ENCODE measurements around the gene FGD5. TPM values are rescaled to one million over a fixed set of nuclear protein-coding genes. Genes with fewer than 3 reads are reported as not detected.

Gene FGD5
- total RNA-seq, 4 donors from 2014 or later: 0.80 to 12.0 (median 3.9) TPM

DNA sequence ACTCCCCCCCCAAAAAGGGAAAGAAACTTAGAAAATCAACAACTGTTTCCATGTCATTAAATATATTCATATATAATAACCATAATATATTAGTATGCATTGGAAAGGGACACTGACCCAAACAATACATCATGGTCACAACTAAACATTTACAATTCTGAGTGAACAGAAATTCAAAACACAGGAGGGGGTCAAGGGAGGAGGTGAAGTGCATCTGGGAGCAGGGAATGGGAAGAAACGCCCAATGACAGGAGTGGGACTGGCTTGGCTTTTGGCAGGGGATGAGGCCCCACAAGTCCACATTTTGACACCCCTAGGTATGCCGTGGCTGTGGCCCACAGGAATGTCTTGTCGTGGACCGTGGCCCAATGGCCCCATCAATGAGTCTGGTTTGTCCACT lies 41.1 kb downstream of the FGD5 start:
- no peak for DNase-seq
- Histone ChIP-seq H3K36me3 (no peaks in the 10 kb centered on the region), H3K4me3 (no peak overlapping the region), H3K27me3 (peaks cover 0 to 19% (median 0%) of the 10 kb centered on the region in 4 donors), H3K4me1 (peaks cover 0 to 28% (median 9%) of the 10 kb centered on the region in 3 donors), H3K27ac (no peak overlapping the region), H3K9me3 (peaks cover 0 to 4% (median 0%) of the 10 kb centered on the region in 3 donors)
- 56 to 82% methylated on average over 2 to 4 of the region's 4 CpGs for WGBS, 2 donors
- intact Hi-C loops (cut with DNase I): no loop called here
- TF ChIP-seq POLR2A (IDR thresholded peaks at IDR 0.05): no peak
- TF ChIP-seq, protein P1, sequence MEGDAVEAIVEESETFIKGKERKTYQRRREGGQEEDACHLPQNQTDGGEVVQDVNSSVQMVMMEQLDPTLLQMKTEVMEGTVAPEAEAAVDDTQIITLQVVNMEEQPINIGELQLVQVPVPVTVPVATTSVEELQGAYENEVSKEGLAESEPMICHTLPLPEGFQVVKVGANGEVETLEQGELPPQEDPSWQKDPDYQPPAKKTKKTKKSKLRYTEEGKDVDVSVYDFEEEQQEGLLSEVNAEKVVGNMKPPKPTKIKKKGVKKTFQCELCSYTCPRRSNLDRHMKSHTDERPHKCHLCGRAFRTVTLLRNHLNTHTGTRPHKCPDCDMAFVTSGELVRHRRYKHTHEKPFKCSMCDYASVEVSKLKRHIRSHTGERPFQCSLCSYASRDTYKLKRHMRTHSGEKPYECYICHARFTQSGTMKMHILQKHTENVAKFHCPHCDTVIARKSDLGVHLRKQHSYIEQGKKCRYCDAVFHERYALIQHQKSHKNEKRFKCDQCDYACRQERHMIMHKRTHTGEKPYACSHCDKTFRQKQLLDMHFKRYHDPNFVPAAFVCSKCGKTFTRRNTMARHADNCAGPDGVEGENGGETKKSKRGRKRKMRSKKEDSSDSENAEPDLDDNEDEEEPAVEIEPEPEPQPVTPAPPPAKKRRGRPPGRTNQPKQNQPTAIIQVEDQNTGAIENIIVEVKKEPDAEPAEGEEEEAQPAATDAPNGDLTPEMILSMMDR (IDR thresholded peaks at IDR 0.05): no peak

DNA sequence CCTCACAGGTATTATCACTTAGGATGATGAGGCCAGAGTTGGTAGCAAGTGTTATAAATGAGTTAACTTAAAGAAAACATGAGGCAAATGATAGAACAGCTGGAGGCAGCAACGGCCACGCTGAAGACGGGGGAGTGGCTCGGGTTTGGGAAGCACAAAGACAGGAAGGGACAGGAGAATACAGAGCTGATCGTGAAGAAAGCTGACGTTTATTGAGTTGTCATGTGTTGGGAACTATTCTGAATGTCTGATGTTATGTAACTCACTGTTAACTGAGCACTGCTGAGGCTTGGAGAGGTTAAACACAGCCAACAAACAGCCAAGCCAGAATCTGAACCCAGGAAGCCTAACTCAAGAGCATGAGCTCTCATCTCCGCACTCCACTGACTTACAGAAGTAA lies 42.3 kb downstream of the FGD5 start:
- Histone ChIP-seq H3K36me3 (no peaks in the 10 kb centered on the region), H3K4me3 (no peak overlapping the region), H3K27ac (peak overlapping the region in 2 of 4 donors; percentile 10 to 39), H3K9me3 (peaks cover 0 to 1% (median 0%) of the 10 kb centered on the region in 3 donors), H3K4me1 (peaks cover 0 to 28% (median 9%) of the 10 kb centered on the region in 3 donors), H3K27me3 (peaks cover 0 to 24% (median 0%) of the 10 kb centered on the region in 4 donors)
- TF ChIP-seq POLR2A (IDR thresholded peaks at IDR 0.05): no peak
- TF ChIP-seq, protein P1 (IDR thresholded peaks at IDR 0.05): no peak
- intact Hi-C loops (cut with DNase I): no loop called here
- 34 to 40% methylated on average over 7 of the region's 7 CpGs for WGBS, 2 donors
- no peak for DNase-seq

DNA sequence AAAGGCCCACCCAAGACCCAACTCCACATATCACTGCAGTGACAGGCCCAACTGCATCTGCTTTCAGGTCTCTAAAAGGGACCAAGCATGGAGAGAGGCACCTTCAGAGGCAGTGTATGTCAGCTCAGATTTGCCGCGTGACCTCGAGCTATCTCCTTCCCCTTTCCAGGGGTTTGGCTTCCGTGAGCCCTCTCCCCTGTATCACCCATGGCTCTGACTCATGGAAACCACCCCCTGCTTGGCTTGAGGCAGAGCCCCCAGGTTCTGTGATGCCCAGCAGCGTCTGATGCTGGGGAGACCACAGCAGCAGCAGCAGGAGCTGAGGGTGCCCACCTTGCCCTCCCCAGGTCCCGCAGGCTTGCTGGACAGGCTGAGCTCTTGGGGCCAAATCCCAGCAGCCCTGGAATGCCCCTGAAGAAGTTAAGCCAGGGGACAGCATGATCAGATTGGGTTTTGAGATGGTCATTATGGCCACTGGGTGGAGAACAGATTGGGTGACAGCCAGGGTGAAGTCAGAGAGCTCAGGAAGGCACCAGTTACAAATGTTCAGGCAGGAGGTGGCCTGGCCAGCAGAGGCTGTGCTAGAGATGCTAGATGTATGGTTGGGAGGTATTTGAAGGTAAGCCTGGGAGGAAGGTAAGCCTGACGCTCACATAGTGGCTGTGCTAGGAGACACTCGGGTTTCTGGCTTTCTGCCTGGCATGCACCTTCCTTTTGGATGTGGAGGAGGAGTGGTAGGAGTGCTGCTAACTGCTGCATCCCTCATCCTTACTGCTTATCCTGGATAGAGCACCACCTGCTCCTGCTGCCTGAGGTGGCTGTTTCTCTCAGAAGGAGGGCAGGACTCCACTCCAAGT lies 42.9 kb downstream of the FGD5 start:
- Histone ChIP-seq H3K27ac (peak overlapping the region in 3 of 4 donors; percentile 9 to 39 (median 10)), H3K36me3 (no peaks in the 10 kb centered on the region), H3K9me3 (no peaks in the 10 kb centered on the region), H3K4me3 (no peak overlapping the region), H3K27me3 (peaks cover 0 to 24% (median 0%) of the 10 kb centered on the region in 4 donors), H3K4me1 (peaks cover 0 to 28% (median 9%) of the 10 kb centered on the region in 3 donors)
- intact Hi-C loops (cut with DNase I): no loop called here
- TF ChIP-seq POLR2A (IDR thresholded peaks at IDR 0.05): no peak
- TF ChIP-seq, protein P1 (IDR thresholded peaks at IDR 0.05): no peak
- 74% methylated on average over 4 to 7 of the region's 8 CpGs for WGBS, 2 donors
- DNase-seq: no peak

DNA sequence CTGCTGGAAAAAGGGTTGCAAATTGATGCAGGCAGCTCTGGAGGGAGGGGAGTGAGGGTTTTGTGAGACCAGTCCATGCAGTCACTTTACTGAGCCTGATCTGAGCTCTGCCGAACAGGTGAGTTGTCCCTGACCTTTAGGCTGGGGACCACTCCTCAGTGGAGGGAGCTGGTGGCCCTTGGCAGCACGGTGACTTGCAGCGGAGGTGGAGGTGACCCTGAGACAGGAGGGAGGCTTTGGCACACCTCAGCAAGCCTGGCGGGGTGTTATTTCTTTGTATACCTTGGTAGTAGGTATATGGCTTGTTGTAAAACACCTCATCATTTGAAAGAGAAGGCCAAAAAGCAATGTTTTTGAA lies 43.5 kb downstream of the FGD5 start:
- Histone ChIP-seq H3K27me3 (peaks cover 0 to 24% (median 0%) of the 10 kb centered on the region in 4 donors), H3K4me1 (peaks cover 0 to 28% (median 9%) of the 10 kb centered on the region in 3 donors), H3K4me3 (no peak overlapping the region), H3K9me3 (no peaks in the 10 kb centered on the region), H3K27ac (no peak overlapping the region), H3K36me3 (no peaks in the 10 kb centered on the region)
- intact Hi-C loops (cut with DNase I): no loop called here
- no peak for TF ChIP-seq POLR2A (IDR thresholded peaks at IDR 0.05)
- TF ChIP-seq, protein P1 (IDR thresholded peaks at IDR 0.05): no peak
- 78 to 87% methylated on average over 3 to 4 of the region's 4 CpGs for WGBS, 2 donors
- no peak for DNase-seq

DNA sequence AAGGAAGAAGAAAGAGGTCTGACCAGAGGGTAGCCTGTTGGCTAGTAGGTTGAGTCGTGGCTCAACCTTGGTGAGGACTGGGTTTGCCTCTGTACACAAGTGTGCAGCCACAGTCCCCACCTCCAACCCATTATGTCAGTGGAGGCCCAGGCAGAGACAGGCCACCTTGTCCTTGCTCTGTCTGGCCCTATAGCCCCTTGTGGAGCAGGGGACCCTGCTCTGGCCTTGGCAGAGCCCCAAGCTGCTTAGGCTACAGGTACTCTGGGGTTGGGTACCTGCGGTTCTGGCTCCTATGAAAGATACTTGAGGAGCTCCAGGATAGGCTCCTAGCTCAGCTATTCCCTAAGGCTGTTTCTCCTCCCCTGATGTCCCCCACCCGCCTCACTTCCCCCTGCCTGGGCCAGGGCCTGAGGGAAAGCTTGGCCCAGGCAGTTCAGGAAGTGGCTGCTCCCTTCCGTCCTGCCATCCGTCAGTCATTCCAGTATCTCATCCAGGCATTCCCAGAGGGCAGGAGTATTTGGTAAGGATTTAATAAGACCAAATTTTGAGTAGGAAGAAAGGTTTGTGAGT lies 44.0 kb downstream of the FGD5 start:
- H3K4me3 ChIP-seq: no peak overlapping the region
- H3K36me3 ChIP-seq: no peaks in the 10 kb centered on the region
- H3K4me1 ChIP-seq: peaks cover 0 to 28% (median 9%) of the 10 kb centered on the region in 3 donors
- TF ChIP-seq, protein P1 (IDR thresholded peaks at IDR 0.05): no peak
- TF ChIP-seq POLR2A (IDR thresholded peaks at IDR 0.05): no peak
- 71 to 87% methylated on average over 1 to 4 of the region's 5 CpGs for WGBS, 2 donors
- intact Hi-C loops (cut with DNase I): no loop called here
- no peaks in the 10 kb centered on the region for H3K9me3 ChIP-seq
- peak overlapping the region in 2 of 4 donors; percentile 10 to 58 for H3K27ac ChIP-seq
- DNase-seq: no peak
- peaks cover 0 to 24% (median 0%) of the 10 kb centered on the region in 4 donors for H3K27me3 ChIP-seq

Measured in esophagus squamous epithelium (tissue), 5 donors.